Frontal cortex (tissue), 4 donors: ENCODE measurements around the gene MLC1. TPM values are rescaled to one million over a fixed set of nuclear protein-coding genes. Genes with fewer than 3 reads are reported as not detected.

Experiments used
- DNase-seq, 2 donors: peaks; one replicate each; pipeline ENCODE4 v3.0.0; 2012; ENCODE audit warnings: low spot score in 2 of 2
- FAIRE-seq: peaks from 2 replicates; lab custom pipeline; 2012; peaks lifted over from hg19 to GRCh38; lab: Jason Lieb, UNC
- total RNA-seq: library from RNA; depleted of rRNA; stranded (reverse); fragments of >200 nt; gene quantifications from one replicate; pipeline ENCODE4 v1.2.3, GENCODE V29; 2014
- donor health status: control.
- donor health status: control.
- donor health status: control.

MLC1 gene
- total RNA-seq, 1 donor from 2014 or later: 17.9 TPM

- FAIRE-seq (no peak), DNase-seq (no peak)
Measured at GRCh38 chr22:50061141-50061823, 23.9 kb downstream of the MLC1 start.

- FAIRE-seq: no peak
- no peak for DNase-seq
Measured at GRCh38 chr22:50060441-50061140, 24.6 kb downstream of the MLC1 start.

DNA sequence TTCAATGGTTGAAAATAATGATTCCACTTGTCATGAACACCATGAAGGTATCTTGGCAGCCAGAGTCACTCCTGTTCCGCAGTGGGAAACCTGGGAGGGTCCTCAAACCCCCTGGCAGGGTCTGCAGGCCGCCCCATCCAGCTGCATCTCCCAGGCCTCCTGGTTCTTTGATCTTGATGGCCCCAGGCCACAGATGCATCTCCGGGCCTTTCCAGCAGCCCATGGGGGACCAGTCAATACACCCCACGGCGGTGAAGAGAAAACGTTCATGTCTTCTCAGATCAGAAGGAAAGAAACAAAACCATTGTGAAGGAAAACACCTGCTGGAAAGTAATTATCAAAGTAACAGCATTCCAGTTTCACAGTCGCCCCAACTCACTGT lies 25.4 kb downstream of the MLC1 start:
- no peak for FAIRE-seq

GRCh38 chr22:50058906-50059880 lies 26.0 kb downstream of the MLC1 start:
- peak; percentile 50 to 67 for DNase-seq
- FAIRE-seq: no peak

More for the DNA sequence above, 25.4 kb downstream of the MLC1 start:
- DNase-seq: no peak

DNA sequence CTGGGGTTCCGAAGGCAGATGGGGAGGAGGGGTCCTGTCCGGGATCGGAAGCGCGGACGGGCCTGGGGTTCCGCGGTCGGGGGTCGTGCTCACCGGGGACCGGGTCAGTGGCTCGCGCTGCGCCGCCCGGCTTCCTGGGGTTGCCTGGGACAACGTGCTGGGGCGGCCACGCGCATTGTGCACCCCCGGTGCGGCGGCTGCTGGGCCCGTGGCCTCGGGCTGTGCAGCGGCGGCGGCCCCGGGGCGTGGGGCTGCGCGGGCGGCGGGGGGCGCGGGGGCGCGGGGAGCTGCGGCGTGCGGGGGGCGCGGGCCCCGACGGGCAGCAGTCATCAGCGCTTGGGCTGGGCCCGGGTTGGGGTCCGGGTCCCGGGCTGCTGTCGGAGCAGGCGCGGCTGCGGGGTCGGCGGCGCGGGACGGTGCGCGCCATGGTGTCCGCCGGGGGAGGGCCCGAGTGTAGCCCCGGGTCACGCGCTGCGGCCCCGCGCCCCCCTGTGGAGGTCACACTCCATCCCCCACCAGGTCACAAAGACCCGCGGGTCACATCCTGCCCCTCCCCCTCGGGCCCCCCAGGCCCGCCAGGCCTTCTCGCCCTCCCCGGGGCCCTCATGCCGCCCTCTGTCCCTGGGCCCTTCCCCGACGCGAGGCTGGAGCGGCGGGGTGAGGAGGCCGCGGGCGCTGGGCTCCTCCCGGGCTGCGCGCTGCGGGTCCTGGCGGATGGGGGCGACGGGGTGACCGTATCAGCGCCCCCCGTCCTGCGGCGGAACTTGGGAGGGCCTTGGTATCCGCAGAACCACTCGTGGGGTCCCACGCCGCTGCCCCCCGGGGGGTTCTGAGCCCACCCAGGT lies 26.9 kb downstream of the MLC1 start, which contains the start of gene TTLL8:
TTLL8 (minus strand) TSS at position 238 of the 845 bp plus-strand sequence.
- DNase-seq (no peak), FAIRE-seq (no peak)

DNA sequence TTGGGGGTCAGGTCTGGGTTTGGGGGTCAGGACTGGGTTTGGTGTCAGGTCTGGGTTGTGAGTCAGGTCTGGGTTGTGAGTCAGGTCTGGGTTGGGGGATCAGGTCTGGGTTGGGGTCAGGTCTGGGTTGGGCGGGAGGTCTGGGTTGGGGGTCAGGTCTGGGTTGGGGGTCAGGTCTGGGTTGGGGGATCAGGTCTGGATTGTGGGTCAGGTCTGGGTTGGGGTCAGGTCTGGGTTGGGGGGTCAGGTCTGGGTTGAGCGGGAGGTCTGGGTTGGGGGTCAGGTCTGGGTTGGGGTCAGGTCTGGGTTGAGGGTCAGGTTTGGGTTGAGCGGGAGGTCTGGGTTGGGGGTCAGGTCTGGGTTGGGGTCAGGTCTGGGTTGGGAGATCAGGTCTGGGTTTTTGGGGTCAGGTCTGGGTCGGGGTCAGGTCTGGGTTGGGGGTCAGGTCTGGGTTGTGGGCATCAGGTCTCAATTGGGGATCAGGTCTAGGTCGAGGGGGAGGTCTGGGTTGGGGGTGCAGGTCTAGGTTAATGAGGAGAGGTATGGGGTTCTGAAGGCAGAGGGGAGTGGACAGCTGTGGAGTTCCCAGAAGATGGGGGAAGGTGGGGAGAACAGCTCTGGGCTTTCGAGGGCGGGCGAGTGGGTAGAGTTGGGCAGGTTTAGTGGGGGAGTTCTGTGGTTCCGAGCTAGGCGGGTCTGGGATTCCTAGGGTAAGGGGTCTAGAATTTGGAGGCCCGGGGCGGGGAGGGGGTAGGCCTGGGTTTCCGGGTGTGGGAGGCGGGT lies 27.8 kb downstream of the MLC1 start:
- no peak for DNase-seq
- FAIRE-seq: no peak

GRCh38 chr22:50056214-50056972 lies 28.8 kb downstream of the MLC1 start:
- DNase-seq (no peak), FAIRE-seq (no peak)

- DNase-seq (no peak), FAIRE-seq (no peak)
Measured at GRCh38 chr22:50053861-50054260, 31.4 kb downstream of the MLC1 start.

GRCh38 chr22:50051930-50052329 lies 33.3 kb downstream of the MLC1 start:
- no peak for FAIRE-seq
- no peak for DNase-seq

DNA sequence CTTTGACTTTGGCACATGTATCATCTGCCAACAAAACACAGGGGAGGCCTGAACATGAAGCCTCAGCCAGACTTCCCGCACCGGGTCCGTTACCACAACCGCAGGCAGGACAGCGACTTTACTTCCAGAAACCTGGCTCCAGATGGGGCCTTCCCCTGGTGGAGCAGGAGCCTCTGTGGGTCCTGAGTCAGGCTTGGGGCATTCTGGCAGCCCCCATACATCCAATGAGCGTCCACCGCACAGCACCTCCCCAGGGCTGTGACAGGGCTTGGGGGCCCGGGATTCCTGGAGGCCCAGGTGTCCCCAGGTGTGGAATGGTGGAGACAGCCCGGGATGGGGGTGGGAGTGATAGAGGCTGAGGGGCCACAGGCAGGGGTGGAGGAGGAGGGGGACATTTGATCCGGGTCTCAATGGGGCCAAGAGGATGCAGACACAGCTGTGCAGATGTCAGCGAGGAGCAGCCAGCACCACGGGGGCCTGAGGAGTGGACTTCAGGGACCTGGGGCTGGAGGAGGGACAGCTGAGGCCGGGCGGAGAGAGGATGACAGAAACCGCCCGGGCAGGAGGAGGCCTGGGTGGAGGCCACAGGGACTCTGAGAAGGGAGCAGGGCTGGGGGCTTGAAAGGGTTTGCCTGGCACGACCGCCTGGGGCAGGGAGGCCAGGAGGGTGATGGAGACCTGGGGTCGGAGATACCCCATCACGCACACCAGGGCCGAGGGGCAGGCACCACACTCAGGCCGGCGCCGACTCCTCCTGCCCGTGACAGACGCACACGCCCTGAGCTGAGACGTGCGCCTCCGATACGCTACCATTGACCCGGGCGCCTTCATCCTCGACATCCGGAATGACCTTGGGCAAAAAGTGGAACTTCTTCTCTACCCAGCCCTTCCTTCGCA lies 35.7 kb downstream of the MLC1 start:
- FAIRE-seq: no peak
- DNase-seq: no peak

DNA sequence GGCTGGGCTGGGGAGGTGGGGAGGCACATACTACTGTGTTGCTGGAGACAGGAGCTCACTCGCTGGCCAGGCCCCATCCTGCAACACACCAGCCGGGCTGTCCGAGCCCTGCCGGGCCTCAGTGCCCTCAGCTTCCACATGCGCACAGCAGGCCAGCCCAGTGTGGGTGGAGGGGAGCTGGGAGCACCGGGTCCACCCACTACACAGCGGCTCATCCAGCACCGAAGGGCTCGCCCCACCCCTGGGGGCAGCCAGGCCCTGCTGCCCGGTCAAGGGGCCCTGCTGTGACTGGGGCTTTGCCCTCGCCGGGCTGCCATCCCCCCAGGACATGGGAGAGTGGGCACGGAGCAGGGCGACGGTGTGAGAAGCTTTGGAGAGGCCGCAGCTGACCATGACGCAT lies 36.4 kb downstream of the MLC1 start:
- DNase-seq (no peak), FAIRE-seq (no peak)

DNA sequence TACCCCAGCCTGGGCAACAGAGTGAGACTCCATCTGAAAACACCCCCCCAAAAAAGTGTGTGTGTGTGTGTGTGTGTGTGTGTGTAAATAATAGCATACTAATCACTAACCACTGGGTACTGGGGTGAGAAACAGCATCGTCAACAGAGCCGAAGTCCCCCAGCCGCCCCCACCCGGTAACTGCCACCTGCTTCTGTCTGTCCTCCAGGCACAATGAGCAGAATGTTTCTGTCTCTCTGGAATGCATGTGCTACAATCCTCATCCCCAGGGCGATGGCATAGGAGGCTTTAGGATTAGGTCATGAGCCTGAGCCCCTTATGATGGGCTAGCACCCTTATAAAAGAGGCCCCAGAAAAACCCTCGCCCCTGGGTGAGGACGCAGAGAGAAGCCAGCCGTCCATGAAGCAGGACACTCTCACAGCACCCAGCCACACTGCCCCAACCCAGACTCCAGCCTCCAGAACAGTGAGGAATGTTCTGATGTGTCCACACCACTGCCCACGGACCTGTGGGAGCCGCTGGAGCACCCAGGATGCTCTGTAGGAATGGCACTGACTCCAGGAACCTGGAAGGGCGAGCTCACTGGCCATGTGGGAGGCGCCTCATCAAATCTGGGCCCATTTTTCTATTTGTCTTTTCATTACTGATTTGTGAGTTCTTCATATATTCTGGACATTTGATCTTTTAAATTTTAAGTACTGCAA lies 37.0 kb downstream of the MLC1 start:
- DNase-seq (no peak), FAIRE-seq (no peak)

DNA sequence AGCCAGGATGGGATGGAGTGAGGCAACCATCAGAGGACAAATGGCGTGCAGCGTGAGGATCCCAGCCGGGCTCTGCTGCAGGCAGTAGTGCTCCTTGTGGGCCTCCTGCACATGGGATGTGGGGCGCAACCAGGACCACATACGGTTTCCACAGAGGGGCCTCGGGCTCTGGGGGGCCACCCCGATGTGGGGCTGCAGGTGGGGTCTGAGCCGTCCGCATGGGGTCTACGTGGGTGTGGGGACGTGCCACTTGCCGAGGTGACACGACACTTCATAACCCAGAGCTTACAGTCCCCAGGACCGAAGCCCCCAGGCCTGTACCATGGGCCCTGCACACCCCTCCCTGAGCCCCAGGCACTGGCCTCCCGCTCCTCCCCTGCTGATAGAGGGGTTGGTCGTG lies 37.9 kb downstream of the MLC1 start:
- FAIRE-seq (no peak), DNase-seq (no peak)

DNA sequence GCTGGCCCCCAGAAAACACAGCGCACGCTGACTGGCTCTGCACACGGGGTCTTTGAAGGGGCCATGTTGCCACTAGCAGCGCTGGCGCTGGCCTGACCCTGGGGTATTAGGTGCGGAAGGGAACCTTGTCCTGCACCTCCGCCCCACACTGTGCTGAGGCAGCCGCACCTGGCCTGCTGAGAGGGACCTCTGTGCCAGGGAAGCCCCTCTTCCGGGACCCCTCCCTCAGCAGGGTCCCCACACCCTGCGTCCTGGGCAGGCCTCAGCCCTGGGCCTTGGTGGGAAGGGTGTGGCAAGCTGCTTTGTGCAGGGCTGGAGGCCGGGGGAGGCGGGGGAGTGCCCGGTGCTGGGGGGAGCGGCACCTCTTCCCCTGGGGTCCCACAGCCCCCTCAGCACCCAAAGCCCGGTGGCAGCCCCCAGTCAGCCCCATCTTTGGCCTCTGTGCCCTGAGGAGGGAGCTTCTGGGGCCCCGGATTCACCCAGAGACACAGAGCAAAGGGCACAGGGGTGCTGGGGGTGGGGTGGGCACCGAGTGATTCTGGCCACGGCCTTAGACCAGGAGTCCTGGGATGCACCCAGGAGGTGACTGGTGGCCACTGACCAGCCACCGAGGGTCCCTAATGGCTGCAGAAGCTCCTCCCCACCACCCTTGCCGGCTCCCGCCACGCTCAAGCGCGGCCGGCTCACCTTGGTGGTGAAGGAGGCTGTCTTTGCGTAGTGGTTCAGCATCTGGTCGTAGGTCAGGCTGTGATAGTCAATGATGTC lies 38.6 kb downstream of the MLC1 start:
- FAIRE-seq (no peak), DNase-seq (no peak)

DNA sequence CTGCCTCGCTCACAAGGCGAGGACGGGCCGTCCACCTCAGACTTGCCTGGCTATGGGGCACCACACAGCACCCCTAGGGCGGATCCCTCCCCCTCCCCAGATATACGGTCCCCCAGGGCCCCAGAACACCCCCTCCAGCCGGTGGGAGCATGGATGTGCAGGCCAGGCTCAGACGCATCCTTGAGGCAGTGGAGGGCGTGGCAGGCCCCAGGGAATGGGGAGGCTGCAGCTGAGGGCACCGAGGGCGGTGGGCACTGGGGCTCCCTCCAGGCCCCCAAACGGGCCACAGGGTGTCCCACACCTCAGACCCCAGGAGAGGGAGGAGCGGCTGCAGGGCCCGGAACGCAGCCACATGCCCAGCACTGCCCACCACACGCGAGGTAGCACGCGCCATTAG lies 39.2 kb downstream of the MLC1 start:
- DNase-seq: no peak
- no peak for FAIRE-seq
